GM12891 (cell line): ENCODE data around the gene PRKN.
A peak's percentile ranks its signal among the peaks of the same experiment; 100 is the strongest.

Experiments
- DNase-seq: peaks from one replicate; pipeline ENCODE4 v3.0.0; 2011; ENCODE audit warnings: low spot score; ENCODE audit not compliant: insufficient read length
- FAIRE-seq: peaks from 2 replicates; lab custom pipeline; 2011; peaks lifted over from hg19 to GRCh38; lab: Jason Lieb, UNC
- PAX5 ChIP-seq: IDR thresholded peaks from 2 replicates; pipeline ENCODE4 v1.6.1; 2011; ENCODE audit warnings: low read length, moderate library complexity, mild to moderate bottlenecking; ENCODE audit not compliant: insufficient read depth, severe bottlenecking
- POLR2A ChIP-seq: IDR thresholded peaks from 2 replicates; pipeline ENCODE4 v1.6.1; 2011; ENCODE audit warnings: low read depth, low read length, control low read depth
- POLR2AphosphoS5 ChIP-seq: IDR thresholded peaks from 2 replicates; pipeline ENCODE4 v1.6.1; 2011; ENCODE audit warnings: low read depth, low read length, control low read depth
- POU2F2 ChIP-seq: IDR thresholded peaks from 2 replicates; pipeline ENCODE4 v1.6.1; 2011; ENCODE audit warnings: low read depth, mild to moderate bottlenecking, control low read depth, low read length, moderate library complexity
- SPI1 ChIP-seq: IDR thresholded peaks from 2 replicates; pipeline ENCODE4 v1.6.1; 2011; ENCODE audit warnings: low read depth, low read length, control low read depth
- TAF1 ChIP-seq: IDR thresholded peaks from 2 replicates; pipeline ENCODE4 v1.6.1; 2011; ENCODE audit warnings: low read depth, low read length, control low read depth

PRKN gene

DNA sequence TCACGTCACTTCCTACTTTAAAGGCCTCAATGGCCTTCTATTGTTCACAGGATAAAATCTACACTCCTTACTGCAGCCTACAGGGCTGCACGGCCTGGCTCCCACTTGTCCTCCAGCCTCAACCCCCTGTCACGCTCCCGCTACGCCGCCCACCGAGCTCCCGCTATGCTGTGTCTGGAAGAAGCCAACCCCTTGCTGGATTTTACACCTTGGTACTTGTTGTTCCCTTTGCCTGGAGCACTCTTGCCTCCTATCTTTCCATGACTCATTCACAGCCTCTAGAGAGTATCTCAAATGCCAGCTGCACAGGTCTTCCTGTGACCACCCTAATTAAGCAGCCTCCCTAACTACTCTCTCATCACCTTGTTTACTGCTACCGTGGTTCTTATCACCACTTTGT, 259.9 kb downstream of the PRKN start:
- TF ChIP-seq POLR2A, result no peak
- no peak for TF ChIP-seq POLR2AphosphoS5
- TF ChIP-seq POU2F2, result no peak
- no peak for TF ChIP-seq PAX5
- no peak for TF ChIP-seq SPI1
- no peak for TF ChIP-seq TAF1
- DNase-seq, result no peak
- no peak for FAIRE-seq

- DNase-seq (no peak), FAIRE-seq (no peak)
- TF ChIP-seq POLR2A, result no peak
- no peak for TF ChIP-seq TAF1
Observed at GRCh38 chr6:162463576-162463975, 264.0 kb downstream of the PRKN start.

- peak; percentile 48 for FAIRE-seq
- TF ChIP-seq SPI1 (no peak), POLR2AphosphoS5 (no peak), PAX5 (no peak), POLR2A (no peak), POU2F2 (no peak), TAF1 (no peak)
- DNase-seq, result no peak
Observed at GRCh38 chr6:162459985-162460384, 267.6 kb downstream of the PRKN start.

DNA sequence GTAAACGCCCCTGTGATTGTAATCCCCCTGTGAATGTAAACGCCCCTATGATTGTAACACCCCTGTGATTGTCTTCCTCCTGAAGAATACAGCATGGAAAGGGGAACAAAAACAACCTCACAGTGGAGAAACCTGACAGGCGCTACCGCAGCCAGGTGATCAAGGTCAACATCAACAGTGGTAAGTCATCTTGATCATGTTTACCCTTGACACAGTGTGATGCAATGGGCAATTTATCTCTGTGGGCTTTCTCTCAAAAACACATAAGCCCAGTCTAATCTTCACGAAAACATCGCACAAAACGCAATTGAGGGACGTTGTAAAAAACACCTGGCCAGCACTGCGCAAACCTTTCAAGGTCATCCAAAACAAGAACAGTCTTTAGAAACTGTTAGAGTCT, 277.2 kb downstream of the PRKN start:
- FAIRE-seq (no peak), DNase-seq (no peak)
- TF ChIP-seq SPI1 (no peak), POU2F2 (no peak), TAF1 (no peak), POLR2AphosphoS5 (no peak), POLR2A (no peak), PAX5 (no peak)

GRCh38 chr6:162448294-162448693, 279.3 kb downstream of the PRKN start:
- no peak for FAIRE-seq
- DNase-seq, result no peak
- TF ChIP-seq POU2F2, result no peak
- no peak for TF ChIP-seq PAX5
- no peak for TF ChIP-seq POLR2A
- TF ChIP-seq SPI1, result no peak
- no peak for TF ChIP-seq TAF1
- no peak for TF ChIP-seq POLR2AphosphoS5

DNA sequence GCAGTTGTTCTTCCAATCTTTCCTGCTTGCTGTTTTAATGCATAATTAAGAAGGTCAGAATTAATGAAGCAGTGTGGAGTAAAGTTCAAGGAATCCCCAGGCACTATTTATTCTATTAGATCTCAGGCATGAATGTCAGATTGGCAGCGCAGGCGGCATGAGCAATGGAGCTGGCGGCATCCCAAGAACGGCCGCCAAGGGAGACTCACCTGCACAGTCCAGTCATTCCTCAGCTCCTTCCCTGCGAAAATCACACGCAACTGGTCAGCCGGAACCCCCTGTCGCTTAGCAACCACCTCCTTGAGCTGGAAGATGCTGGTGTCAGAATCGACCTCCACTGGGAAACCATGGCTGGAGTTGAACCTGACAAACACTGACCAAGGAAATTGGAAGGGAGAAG, 284.5 kb downstream of the PRKN start:
- no peak for FAIRE-seq
- TF ChIP-seq TAF1, result no peak
- no peak for TF ChIP-seq POLR2A
- TF ChIP-seq SPI1, result no peak
- TF ChIP-seq POU2F2, result no peak
- no peak for TF ChIP-seq PAX5
- no peak for DNase-seq

DNA sequence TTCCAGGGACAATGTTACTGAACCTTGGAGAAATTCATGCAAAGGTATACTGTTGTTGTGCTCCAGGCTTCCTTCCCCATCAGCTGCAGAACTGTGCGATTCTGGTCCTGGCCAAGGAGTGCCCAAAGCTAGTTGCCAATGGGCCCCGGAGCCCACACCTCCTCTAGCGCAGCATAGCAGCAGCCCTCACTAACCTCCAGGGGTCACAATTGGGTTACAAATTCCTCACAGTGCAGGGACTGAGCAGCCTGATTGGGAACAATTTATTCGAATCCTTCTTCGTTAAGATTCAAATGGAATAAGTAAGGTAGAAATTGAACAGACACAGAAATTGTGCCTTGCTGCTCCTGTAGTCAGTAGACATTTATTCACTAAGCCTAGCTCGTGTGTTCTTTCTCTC, 284.9 kb downstream of the PRKN start:
- no peak for DNase-seq

DNA sequence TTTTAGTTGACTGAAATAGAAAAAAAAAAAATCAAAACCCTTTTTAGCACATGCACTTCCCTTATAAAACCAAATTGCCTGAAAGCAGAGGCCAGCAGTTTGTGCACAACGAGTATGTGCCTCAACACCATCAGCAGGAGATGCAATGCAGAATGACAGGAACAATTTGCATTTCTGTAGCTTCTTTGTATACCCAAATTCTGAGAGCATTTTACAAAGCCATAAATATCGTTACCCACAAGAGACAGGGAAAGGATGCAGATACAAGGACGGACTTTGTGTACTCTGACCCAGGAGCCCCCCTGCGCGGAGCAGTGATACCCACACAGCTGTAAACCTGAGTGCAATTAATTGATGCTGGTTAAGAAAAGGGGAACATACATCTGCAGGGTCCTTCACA, 285.6 kb downstream of the PRKN start:
- DNase-seq (no peak), FAIRE-seq (no peak)
- TF ChIP-seq POLR2A (no peak), POU2F2 (no peak)

More for the DNA sequence above, 284.9 kb downstream of the PRKN start:
- TF ChIP-seq POLR2A (no peak), SPI1 (no peak), TAF1 (no peak), POU2F2 (no peak)
- FAIRE-seq, result no peak

- DNase-seq, result no peak
- FAIRE-seq, result no peak
- no peak for TF ChIP-seq TAF1
- no peak for TF ChIP-seq POLR2A
Observed at GRCh38 chr6:162438980-162439379, 288.6 kb downstream of the PRKN start.

GRCh38 chr6:162435071-162435470, 292.5 kb downstream of the PRKN start:
- TF ChIP-seq TAF1, result no peak
- no peak for TF ChIP-seq SPI1
- TF ChIP-seq POU2F2, result no peak
- TF ChIP-seq POLR2AphosphoS5, result no peak
- TF ChIP-seq PAX5, result no peak
- no peak for TF ChIP-seq POLR2A
- DNase-seq (no peak), FAIRE-seq (no peak)

- DNase-seq, result no peak
- no peak for FAIRE-seq
- TF ChIP-seq TAF1, result no peak
- TF ChIP-seq SPI1, result no peak
- no peak for TF ChIP-seq POLR2AphosphoS5
- TF ChIP-seq POLR2A, result no peak
- no peak for TF ChIP-seq POU2F2
- no peak for TF ChIP-seq PAX5
Observed at GRCh38 chr6:162421004-162421403, 306.6 kb downstream of the PRKN start.
